ENCODE measurements around the gene AGRP.

The AGRP gene

GRCh38 chr16:67462279-67462655 is 21.1 kb downstream of the AGRP start:
- WGBS = 93% methylated on average over 5 of the region's 5 CpGs
- H3K4me2 ChIP-seq (ENCODE audit: low read length, poor library complexity, severe bottlenecking) = no peak overlapping the region
- no peak overlapping the region for H2BK12ac ChIP-seq (ENCODE audit: low read length in 2 of 2)
- DNase-seq = no peak
- no peak overlapping the region for H2BK120ac ChIP-seq (ENCODE audit: low read depth, low read length)
- no peak overlapping the region for H3K14ac ChIP-seq (ENCODE audit: low read length in 2 of 2)
- H3K23ac ChIP-seq (ENCODE audit: low read length in 2 of 2) = no peak overlapping the region
- no peak overlapping the region for H4K91ac ChIP-seq (ENCODE audit: low read length)
- H2BK5ac ChIP-seq (ENCODE audit: low read depth, low read length, poor library complexity, severe bottlenecking) = no peak overlapping the region
- no peak overlapping the region for H3K27ac ChIP-seq (ENCODE audit: low read length, poor library complexity, severe bottlenecking)
- peaks cover 22 to 42% of the 10 kb centered on the region in 2 experiments for H3K36me3 ChIP-seq (ENCODE audit: control insufficient read depth in 1 of 2, insufficient read depth in 2 of 2, low read depth in 1 of 2, low read length in 2 of 2)
- peak overlapping the region; percentile 25 for H3K9ac ChIP-seq (ENCODE audit: low read length)
- no peaks in the 10 kb centered on the region for H3K27me3 ChIP-seq (ENCODE audit: control insufficient read depth in 1 of 2, insufficient read depth in 1 of 2, low read length in 2 of 2)
- no peak overlapping the region for H3K4ac ChIP-seq (ENCODE audit: low read depth in 1 of 2, low read length in 2 of 2)
- H3K4me1 ChIP-seq (ENCODE audit: control insufficient read depth, insufficient read depth, low read depth, low read length) = peaks cover 56% of the 10 kb centered on the region
- H3K18ac ChIP-seq (ENCODE audit: low read depth in 1 of 2, low read length in 2 of 2) = no peak overlapping the region
- no peak overlapping the region for H2BK15ac ChIP-seq (ENCODE audit: low read depth, poor library complexity, severe bottlenecking)
- H3K9me3 ChIP-seq (ENCODE audit: control insufficient read depth, low read length) = no peaks in the 10 kb centered on the region
- no peak overlapping the region for H2AK5ac ChIP-seq (ENCODE audit: low read length, severe bottlenecking)
- peaks cover 59% of the 10 kb centered on the region for H3K79me1 ChIP-seq (replicated peaks; ENCODE audit: low read length, poor library complexity, severe bottlenecking)
- H2AFZ ChIP-seq (ENCODE audit: low read depth, low read length) = no peak overlapping the region
- H3K4me3 ChIP-seq (ENCODE audit: insufficient read depth in 1 of 2, low read depth in 1 of 2, low read length in 2 of 2) = no peak overlapping the region
- no peak overlapping the region for H4K8ac ChIP-seq (ENCODE audit: low read length)

- Histone ChIP-seq H3K4ac (ENCODE audit: low read depth in 1 of 2, low read length in 2 of 2) (no peak overlapping the region), H2BK12ac (ENCODE audit: low read length in 2 of 2) (no peak overlapping the region), H3K4me1 (ENCODE audit: control insufficient read depth, insufficient read depth, low read depth, low read length) (peaks cover 55% of the 10 kb centered on the region), H3K23ac (ENCODE audit: low read length in 2 of 2) (no peak overlapping the region), H2BK5ac (ENCODE audit: low read depth, low read length, poor library complexity, severe bottlenecking) (no peak overlapping the region), H3K18ac (ENCODE audit: low read depth in 1 of 2, low read length in 2 of 2) (no peak overlapping the region), H4K91ac (ENCODE audit: low read length) (no peak overlapping the region), H3K14ac (ENCODE audit: low read length in 2 of 2) (no peak overlapping the region), H2AK5ac (ENCODE audit: low read length, severe bottlenecking) (no peak overlapping the region), H3K9me3 (ENCODE audit: control insufficient read depth, low read length) (no peaks in the 10 kb centered on the region), H2BK120ac (ENCODE audit: low read depth, low read length) (no peak overlapping the region), H3K27me3 (ENCODE audit: control insufficient read depth in 1 of 2, insufficient read depth in 1 of 2, low read length in 2 of 2) (no peaks in the 10 kb centered on the region), H3K4me3 (ENCODE audit: insufficient read depth in 1 of 2, low read depth in 1 of 2, low read length in 2 of 2) (no peak overlapping the region), H3K36me3 (ENCODE audit: control insufficient read depth in 1 of 2, insufficient read depth in 2 of 2, low read depth in 1 of 2, low read length in 2 of 2) (peaks cover 22 to 42% of the 10 kb centered on the region in 2 experiments), H3K79me1 (replicated peaks; ENCODE audit: low read length, poor library complexity, severe bottlenecking) (peaks cover 59% of the 10 kb centered on the region), H2AFZ (ENCODE audit: low read depth, low read length) (no peak overlapping the region), H2BK15ac (ENCODE audit: low read depth, poor library complexity, severe bottlenecking) (no peak overlapping the region), H3K27ac (ENCODE audit: low read length, poor library complexity, severe bottlenecking) (no peak overlapping the region), H3K4me2 (ENCODE audit: low read length, poor library complexity, severe bottlenecking) (no peak overlapping the region), H4K8ac (ENCODE audit: low read length) (no peak overlapping the region), H3K9ac (ENCODE audit: low read length) (peak overlapping the region; percentile 25)
- WGBS = 88% methylated on average over 6 of the region's 8 CpGs
- DNase-seq = no peak
Observed at GRCh38 chr16:67461600-67462278, 21.6 kb downstream of the AGRP start.

- no peak overlapping the region for H2AFZ ChIP-seq (ENCODE audit: low read depth, low read length)
- H3K18ac ChIP-seq (ENCODE audit: low read depth in 1 of 2, low read length in 2 of 2) = no peak overlapping the region
- no peak overlapping the region for H3K23ac ChIP-seq (ENCODE audit: low read length in 2 of 2)
- no peak overlapping the region for H2AK5ac ChIP-seq (ENCODE audit: low read length, severe bottlenecking)
- no peaks in the 10 kb centered on the region for H3K9me3 ChIP-seq (ENCODE audit: control insufficient read depth, low read length)
- no peak overlapping the region for H2BK15ac ChIP-seq (ENCODE audit: low read depth, poor library complexity, severe bottlenecking)
- no peak overlapping the region for H3K4me2 ChIP-seq (ENCODE audit: low read length, poor library complexity, severe bottlenecking)
- no peak overlapping the region for H4K91ac ChIP-seq (ENCODE audit: low read length)
- peaks cover 51% of the 10 kb centered on the region for H3K4me1 ChIP-seq (ENCODE audit: control insufficient read depth, insufficient read depth, low read depth, low read length)
- no peak overlapping the region for H2BK120ac ChIP-seq (ENCODE audit: low read depth, low read length)
- no peaks in the 10 kb centered on the region for H3K27me3 ChIP-seq (ENCODE audit: control insufficient read depth in 1 of 2, insufficient read depth in 1 of 2, low read length in 2 of 2)
- no peak overlapping the region for H2BK12ac ChIP-seq (ENCODE audit: low read length in 2 of 2)
- no peak for DNase-seq
- peaks cover 58% of the 10 kb centered on the region for H3K79me1 ChIP-seq (replicated peaks; ENCODE audit: low read length, poor library complexity, severe bottlenecking)
- no peak overlapping the region for H3K9ac ChIP-seq (ENCODE audit: low read length)
- 100% methylated on average over 1 of the region's 2 CpGs for WGBS
- peaks cover 22 to 42% of the 10 kb centered on the region in 2 experiments for H3K36me3 ChIP-seq (ENCODE audit: control insufficient read depth in 1 of 2, insufficient read depth in 2 of 2, low read depth in 1 of 2, low read length in 2 of 2)
- H3K4me3 ChIP-seq (ENCODE audit: insufficient read depth in 1 of 2, low read depth in 1 of 2, low read length in 2 of 2) = no peak overlapping the region
- no peak overlapping the region for H3K14ac ChIP-seq (ENCODE audit: low read length in 2 of 2)
- H3K27ac ChIP-seq (ENCODE audit: low read length, poor library complexity, severe bottlenecking) = no peak overlapping the region
- H2BK5ac ChIP-seq (ENCODE audit: low read depth, low read length, poor library complexity, severe bottlenecking) = no peak overlapping the region
- no peak overlapping the region for H3K4ac ChIP-seq (ENCODE audit: low read depth in 1 of 2, low read length in 2 of 2)
- H4K8ac ChIP-seq (ENCODE audit: low read length) = no peak overlapping the region
Observed at GRCh38 chr16:67460961-67461360, 22.4 kb downstream of the AGRP start.

- H3K4ac ChIP-seq (ENCODE audit: low read depth in 1 of 2, low read length in 2 of 2) = no peak overlapping the region
- WGBS = 96% methylated on average over 5 of the region's 5 CpGs
- no peak overlapping the region for H4K91ac ChIP-seq (ENCODE audit: low read length)
- H2BK12ac ChIP-seq (ENCODE audit: low read length in 2 of 2) = no peak overlapping the region
- H3K4me3 ChIP-seq (ENCODE audit: insufficient read depth in 1 of 2, low read depth in 1 of 2, low read length in 2 of 2) = no peak overlapping the region
- H4K8ac ChIP-seq (ENCODE audit: low read length) = no peak overlapping the region
- no peak overlapping the region for H3K18ac ChIP-seq (ENCODE audit: low read depth in 1 of 2, low read length in 2 of 2)
- H2AFZ ChIP-seq (ENCODE audit: low read depth, low read length) = no peak overlapping the region
- peaks cover 22 to 45% of the 10 kb centered on the region in 2 experiments for H3K36me3 ChIP-seq (ENCODE audit: control insufficient read depth in 1 of 2, insufficient read depth in 2 of 2, low read depth in 1 of 2, low read length in 2 of 2)
- no peak overlapping the region for H2AK5ac ChIP-seq (ENCODE audit: low read length, severe bottlenecking)
- H3K4me1 ChIP-seq (ENCODE audit: control insufficient read depth, insufficient read depth, low read depth, low read length) = peaks cover 44% of the 10 kb centered on the region
- DNase-seq = no peak
- H2BK15ac ChIP-seq (ENCODE audit: low read depth, poor library complexity, severe bottlenecking) = peak overlapping the region; percentile 4
- no peak overlapping the region for H2BK5ac ChIP-seq (ENCODE audit: low read depth, low read length, poor library complexity, severe bottlenecking)
- no peak overlapping the region for H3K27ac ChIP-seq (ENCODE audit: low read length, poor library complexity, severe bottlenecking)
- H3K9ac ChIP-seq (ENCODE audit: low read length) = no peak overlapping the region
- H3K14ac ChIP-seq (ENCODE audit: low read length in 2 of 2) = no peak overlapping the region
- H3K23ac ChIP-seq (ENCODE audit: low read length in 2 of 2) = no peak overlapping the region
- no peaks in the 10 kb centered on the region for H3K9me3 ChIP-seq (ENCODE audit: control insufficient read depth, low read length)
- no peaks in the 10 kb centered on the region for H3K27me3 ChIP-seq (ENCODE audit: control insufficient read depth in 1 of 2, insufficient read depth in 1 of 2, low read length in 2 of 2)
- H3K4me2 ChIP-seq (ENCODE audit: low read length, poor library complexity, severe bottlenecking) = no peak overlapping the region
- no peak overlapping the region for H2BK120ac ChIP-seq (ENCODE audit: low read depth, low read length)
- H3K79me1 ChIP-seq (replicated peaks; ENCODE audit: low read length, poor library complexity, severe bottlenecking) = peaks cover 61% of the 10 kb centered on the region
Observed at GRCh38 chr16:67460168-67460567, 23.2 kb downstream of the AGRP start.
